Transverse colon (tissue), 4 donors: ENCODE data around the gene TMEM192. TPM values are rescaled to one million over a fixed set of nuclear protein-coding genes. Genes with fewer than 3 reads are reported as not detected.
A peak's percentile ranks its signal among the peaks of the same experiment; 100 is the strongest.
"Not testable (repeated sequence)": the region's sequence is repeated elsewhere in the genome, so short reads cannot be mapped to it uniquely, and the experiment has no call there.

Experiments
- DNase-seq: peaks from one replicate; pipeline ENCODE4 v3.0.0-alpha.2; 2019
- H3K27ac ChIP-seq, 4 donors: fragments of 200-600 bp; sonication (generic); 2 replicates each; pipeline ENCODE4 v1.5.1; 2016 to 2018; ENCODE audit warnings: inconsistent platforms in 4 of 4
- H3K27me3 ChIP-seq: fragments of 200-600 bp; sonication (generic); 2 replicates; pipeline ENCODE4 v1.5.1; 2017; ENCODE audit warnings: inconsistent platforms
- H3K36me3 ChIP-seq, 4 donors: fragments of 200-600 bp; sonication (generic); 2 replicates each; pipeline ENCODE4 v1.5.1; 2017 to 2019; ENCODE audit warnings: inconsistent platforms in 4 of 4
- H3K4me1 ChIP-seq, 4 donors: fragments of 200-600 bp; sonication (generic); 2 replicates each; pipeline ENCODE4 v1.5.1; 2017 to 2020; ENCODE audit warnings: inconsistent platforms in 4 of 4
- H3K4me3 ChIP-seq, 4 donors: fragments of 200-600 bp; sonication (generic); 1 replicate in 1 of 4; 2 replicates in 3 of 4; pipeline versions ENCODE4 v1.5.1 to v1.6.1; 2017 to 2019; ENCODE audit warnings: inconsistent platforms in 4 of 4
- H3K9me3 ChIP-seq, 2 donors: fragments of 200-600 bp; sonication (generic); 2 replicates each; pipeline ENCODE4 v1.5.1; 2017 to 2019; ENCODE audit warnings: inconsistent platforms in 2 of 2
- CTCF ChIP-seq, 5 experiments: fragments of 200-600 bp in 3 of 5; fragments of 450-650 bp in 2 of 5; sonication (generic) in 3 of 5; IDR thresholded peaks; 1 replicate in 2 of 5; 2 replicates in 3 of 5; pipeline ENCODE4 v1.5.1; 2016 to 2017; ENCODE audit warnings: antibody characterized with exemption in 5 of 5, inconsistent platforms in 3 of 5, mild to moderate bottlenecking in 2 of 5, moderate library complexity in 1 of 5
- EP300 ChIP-seq: sonication (generic); formaldehyde crosslinking; IDR thresholded peaks from one replicate; pipeline ENCODE4 v1.6.1; 2017; ENCODE audit warnings: antibody characterized with exemption, low read depth
- POLR2A ChIP-seq: fragments of 450-650 bp; IDR thresholded peaks from one replicate; pipeline ENCODE4 v1.6.1; 2016; ENCODE audit warnings: antibody characterized with exemption, mild to moderate bottlenecking, moderate library complexity
- POLR2AphosphoS5 ChIP-seq, 3 donors: sonication (generic); formaldehyde crosslinking; IDR thresholded peaks; one replicate each; pipeline ENCODE4 v1.6.1; 2016; ENCODE audit warnings: antibody characterized with exemption in 3 of 3
- WGBS, 2 donors: methylation state at CpG; one replicate each; pipeline ENCODE4 v1.1.5; 2018; ENCODE audit warnings: low coverage in 1 of 2; 5-methylcytosine and 5-hydroxymethylcytosine counted together
- in situ Hi-C, 4 donors: fragments of 200-750 bp; cut with MboI; loops; one replicate each; pipeline versions ENCODE4 v1.15.0 to v1.15.1; 2017; ENCODE audit warnings: low sequenced_read_pairs in 3 of 4, low pct_ligation_motif_present in 1 of 4, low pct_unique_long_range_greater_than_20kb in 1 of 4
- intact Hi-C: fragments of 100-400 bp; cut with DNase I; formaldehyde crosslinking; loops from one replicate; pipeline ENCODE4 v1.15.1; 2023; ENCODE audit warnings: low total_unique reads
- total RNA-seq, 4 donors: library from RNA; depleted of rRNA; stranded (reverse); fragments of >200 nt; gene quantifications; one replicate each; pipeline ENCODE4 v1.1.0, GENCODE V29; 2016

The TMEM192 gene
- total RNA-seq, 4 donors from 2014 or later = 2.4 to 20.3 (median 12.4) TPM

- no peaks in the 10 kb centered on the region for H3K27me3 ChIP-seq
- in situ Hi-C loops (loop anchor here in 2 of 4 donors (25.0 kb wide), 1 partner anchor 292 kb away; no protein-coding TSS in a partner anchor), intact Hi-C loops (no loop called here)
- no peak overlapping the region for H3K4me3 ChIP-seq
- H3K9me3 ChIP-seq = no peaks in the 10 kb centered on the region
- peak; percentile 74 for DNase-seq
- H3K4me1 ChIP-seq = peaks cover 0 to 18% (median 11%) of the 10 kb centered on the region in 4 donors
- TF ChIP-seq POLR2A (no peak), EP300 (no peak), CTCF (IDR thresholded peaks at IDR 0.05) (no peak), POLR2AphosphoS5 (IDR thresholded peaks at IDR 0.05) (no peak)
- WGBS, 2 donors = 38% methylated on average over 6 of the region's 6 CpGs; no CpG with 5 or more reads in 1 of the 2 donors
- H3K36me3 ChIP-seq = no peaks in the 10 kb centered on the region
- H3K27ac ChIP-seq = peak overlapping the region in 3 of 4 donors; percentile 31 to 50 (median 35)
Observed at GRCh38 chr4:165079476-165079875, 33.2 kb downstream of the TMEM192 start.

GRCh38 chr4:165077034-165077578 is 35.6 kb downstream of the TMEM192 start:
- Histone ChIP-seq H3K36me3 (no peaks in the 10 kb centered on the region), H3K27me3 (no peaks in the 10 kb centered on the region), H3K4me1 (peaks cover 0 to 18% (median 11%) of the 10 kb centered on the region in 4 donors), H3K4me3 (no peak overlapping the region), H3K9me3 (no peaks in the 10 kb centered on the region), H3K27ac (peak overlapping the region; percentile 69 to 76 (median 73))
- 51 to 52% methylated on average over 4 to 5 of the region's 5 CpGs for WGBS, 2 donors
- peak; percentile 15 for DNase-seq
- in situ Hi-C loops = loop anchor here in 2 of 4 donors (25.0 kb wide), 1 partner anchor 290 kb away; no protein-coding TSS in a partner anchor
- intact Hi-C loops = no loop called here
- TF ChIP-seq EP300 (no peak), CTCF (IDR thresholded peaks at IDR 0.05) (no peak), POLR2A (no peak), POLR2AphosphoS5 (IDR thresholded peaks at IDR 0.05) (peak in 1 of 3 donors; percentile 54)

GRCh38 chr4:165073346-165073745 is 39.3 kb downstream of the TMEM192 start:
- DNase-seq, H3K4me3 ChIP-seq, intact Hi-C loops, in situ Hi-C loops, H3K9me3 ChIP-seq, H3K36me3 ChIP-seq, H3K27me3 ChIP-seq, H3K27ac ChIP-seq: not testable (repeated sequence)
- WGBS, 2 donors = 77 to 85% methylated on average over 9 to 11 of the region's 11 CpGs
- H3K4me1 ChIP-seq = peaks cover 0 to 12% (median 4%) of the 10 kb centered on the region in 4 donors

- no peak for DNase-seq
- intact Hi-C loops = no loop called here
- H3K27ac ChIP-seq = no peak overlapping the region
- H3K27me3 ChIP-seq = no peaks in the 10 kb centered on the region
- no peaks in the 10 kb centered on the region for H3K36me3 ChIP-seq
- no peaks in the 10 kb centered on the region for H3K4me1 ChIP-seq
- TF ChIP-seq EP300 (no peak), POLR2A (no peak), CTCF (IDR thresholded peaks at IDR 0.05) (no peak), POLR2AphosphoS5 (IDR thresholded peaks at IDR 0.05) (no peak)
- 60 to 78% methylated on average over 1 of the region's 1 CpG for WGBS, 2 donors
- no peaks in the 10 kb centered on the region for H3K9me3 ChIP-seq
- no peak overlapping the region for H3K4me3 ChIP-seq
- in situ Hi-C loops = no loop called here
Observed at GRCh38 chr4:165070560-165070959, 42.1 kb downstream of the TMEM192 start.

- Histone ChIP-seq H3K9me3 (no peaks in the 10 kb centered on the region), H3K27me3 (no peaks in the 10 kb centered on the region), H3K36me3 (no peaks in the 10 kb centered on the region), H3K27ac (no peak overlapping the region), H3K4me3 (no peak overlapping the region), H3K4me1 (no peaks in the 10 kb centered on the region)
- intact Hi-C loops (no loop called here), in situ Hi-C loops (no loop called here)
- DNase-seq = no peak
- TF ChIP-seq EP300 (no peak), POLR2A (no peak), POLR2AphosphoS5 (IDR thresholded peaks at IDR 0.05) (no peak), CTCF (IDR thresholded peaks at IDR 0.05) (no peak)
- 31 to 52% methylated on average over 1 of the region's 1 CpG for WGBS, 2 donors
Observed at GRCh38 chr4:165060938-165061337, 51.7 kb downstream of the TMEM192 start.
